AG04449 (cell line): ENCODE data around the gene TSKS.
A peak's percentile ranks its signal among the peaks of the same experiment; 100 is the strongest.

Experiments used
- CTCF ChIA-PET: fragments of 350-600 bp; formaldehyde crosslinking; extraction: SDS; loops from one replicate; lab custom pipeline; 2021; ENCODE audit warnings: antibody characterized with exemption; lab: Yijun Ruan, JAX
- POLR2A ChIA-PET: fragments of 400-600, 350-600 bp; formaldehyde crosslinking; extraction: SDS; loops from one replicate; lab custom pipeline; 2020; ENCODE audit warnings: antibody characterized with exemption, inconsistent platforms; lab: Yijun Ruan, JAX
- DNase-seq: peaks from one replicate; pipeline ENCODE4 v3.0.0-alpha.2; 2010; ENCODE audit warnings: low read depth, low spot score
- H3K4me3 ChIP-seq: 2 replicates; pipeline ENCODE4 v1.5.1; 2011; ENCODE audit warnings: low read depth, mild to moderate bottlenecking, control low read depth, low read length
- CTCF ChIP-seq: IDR thresholded peaks from one replicate; pipeline ENCODE4 v1.5.1; 2011; ENCODE audit warnings: mild to moderate bottlenecking, moderate library complexity, low read length, control low read depth, inconsistent platforms; ENCODE audit not compliant: insufficient read depth; ENCODE audit errors: missing control alignments

Gene TSKS

GRCh38 chr19:49763230-49763629 is at the start of gene TSKS:
TSS of gene TSKS (minus strand) at chr19:49763306. CDS start at chr19:49763247, 59 bp downstream.
- DNase-seq, result no peak
- no peak within 1 kb of the TSS for H3K4me3 ChIP-seq
- ChIA-PET POLR2A (interaction anchor here (0.7 kb wide), 1 partner anchor 23 kb away, joined by 3 read pairs; no protein-coding TSS in a partner anchor), CTCF (interaction anchor here (1.0 to 1.5 kb wide), 2 partner anchors 13 to 91 kb away, joined by 3 to 5 read pairs; no protein-coding TSS in a partner anchor)
- no peak for TF ChIP-seq CTCF

GRCh38 chr19:49812452-49812996 is 49.4 kb upstream of the TSKS start:
- no peak for DNase-seq
- ChIA-PET POLR2A (interaction anchor here (0.8 to 1.0 kb wide), 2 partner anchors 36 to 64 kb away, joined by 3 to 4 read pairs; no protein-coding TSS in a partner anchor), CTCF (interaction anchor here (0.8 to 1.2 kb wide), 2 partner anchors 9 to 95 kb away, joined by 3 to 4 read pairs; no protein-coding TSS in a partner anchor)
- H3K4me3 ChIP-seq, result peak overlapping the region; percentile 75
- TF ChIP-seq CTCF, result no peak

GRCh38 chr19:49811328-49811727 is 48.2 kb upstream of the TSKS start:
- no peak for TF ChIP-seq CTCF
- DNase-seq, result no peak
- ChIA-PET POLR2A (no interaction called here), CTCF (interaction anchor here (1.9 kb wide), 1 partner anchor 130 kb away, joined by 6 read pairs; no protein-coding TSS in a partner anchor)
- no peak overlapping the region for H3K4me3 ChIP-seq

- DNase-seq, result no peak
- TF ChIP-seq CTCF, result no peak
- CTCF ChIA-PET, result interaction anchor here (0.9 to 1.9 kb wide), 6 partner anchors 9 to 137 kb away, joined by 3 to 6 read pairs (median 4); no protein-coding TSS in a partner anchor
- POLR2A ChIA-PET, result no interaction called here
- peak overlapping the region; percentile 76; the same call in 1 of the 2 replicates for H3K4me3 ChIP-seq
These were observed 46.9 kb upstream of the TSKS start for GRCh38 chr19:49809941-49810389.

GRCh38 chr19:49809160-49809940 is 46.2 kb upstream of the TSKS start:
- POLR2A ChIA-PET, result no interaction called here
- CTCF ChIA-PET, result interaction anchor here (0.9 to 1.9 kb wide), 6 partner anchors 10 to 137 kb away, joined by 3 to 6 read pairs (median 4); no protein-coding TSS in a partner anchor
- peak overlapping the region; percentile 76 for H3K4me3 ChIP-seq
- no peak for DNase-seq
- TF ChIP-seq CTCF, result peak; percentile 11
